Loucy (cell line): ENCODE data around the gene POLR3GL.

Source experiments
- H2AFZ ChIP-seq: fragments of 200-600 bp; sonication (generic); 2 replicates; pipeline ENCODE4 v1.6.0; 2016; ENCODE audit warnings: antibody characterized with exemption, mild to moderate bottlenecking, low read length, moderate library complexity
- H3F3A ChIP-seq: fragments of 200-600 bp; 2 replicates; pipeline ENCODE4 v1.6.0; 2016; ENCODE audit warnings: antibody characterized with exemption, low read depth, mild to moderate bottlenecking
- H3K27me3 ChIP-seq: fragments of 200-600 bp; sonication (generic); 2 replicates; pipeline ENCODE4 v1.6.1; 2014; ENCODE audit warnings: low read length, mild to moderate bottlenecking; ENCODE audit not compliant: insufficient read depth, poor library complexity, severe bottlenecking
- H3K36me3 ChIP-seq: fragments of 200-600 bp; sonication (generic); 2 replicates; pipeline ENCODE4 v1.6.1; 2016; ENCODE audit warnings: low read length; ENCODE audit not compliant: insufficient read depth
- H3K4me1 ChIP-seq: fragments of 200-600 bp; sonication (generic); 2 replicates; pipeline ENCODE4 v1.5.1; 2014; ENCODE audit warnings: low read length, mild to moderate bottlenecking; ENCODE audit not compliant: insufficient read depth, poor library complexity, severe bottlenecking
- H3K4me2 ChIP-seq: fragments of 200-600 bp; sonication (generic); 2 replicates; pipeline ENCODE4 v1.6.0; 2014; ENCODE audit warnings: antibody characterized with exemption, low read length, low read depth, mild to moderate bottlenecking; ENCODE audit not compliant: poor library complexity, severe bottlenecking
- H3K4me3 ChIP-seq: fragments of 200-600 bp; sonication (generic); 2 replicates; pipeline ENCODE4 v1.5.1; 2014; ENCODE audit warnings: low read length, mild to moderate bottlenecking, mixed read lengths; ENCODE audit not compliant: poor library complexity, severe bottlenecking
- H3K79me2 ChIP-seq: fragments of 200-600 bp; sonication (generic); 2 replicates; pipeline ENCODE4 v1.6.1; 2014; ENCODE audit warnings: low read length; ENCODE audit not compliant: insufficient read depth
- H3K9ac ChIP-seq: fragments of 200-600 bp; sonication (generic); 2 replicates; pipeline ENCODE4 v1.6.0; 2014; ENCODE audit warnings: mild to moderate bottlenecking, low read depth, low read length, moderate library complexity; ENCODE audit not compliant: poor library complexity, severe bottlenecking
- H3K9me2 ChIP-seq: fragments of 200-600 bp; sonication (generic); replicated peaks from 2 replicates; pipeline ENCODE4 v1.6.1; 2016; ENCODE audit warnings: low read depth, low read length, mixed read lengths
- H3K9me3 ChIP-seq: fragments of 200-600 bp; sonication (generic); 2 replicates; pipeline ENCODE4 v1.6.1; 2014; ENCODE audit warnings: mild to moderate bottlenecking, antibody characterized with exemption, low read length, low read depth; ENCODE audit not compliant: insufficient read depth
- H4K20me1 ChIP-seq: fragments of 200-600 bp; sonication (generic); 2 replicates; pipeline ENCODE4 v1.6.0; 2014; ENCODE audit warnings: antibody characterized with exemption, low read length, mild to moderate bottlenecking; ENCODE audit not compliant: insufficient read depth, poor library complexity, severe bottlenecking
- EZH2phosphoT487 ChIP-seq: fragments of 200-600 bp; IDR thresholded peaks from 2 replicates; pipeline ENCODE4 v1.6.1; 2018; ENCODE audit warnings: antibody characterized with exemption, mild to moderate bottlenecking, moderate library complexity, borderline replicate concordance
- TF ChIP-seq, protein P1 (sequence below): fragments of 200-600 bp; sonication (generic); conservative IDR thresholded peaks from 2 replicates; pipeline ENCODE4 v1.5.1; 2014; ENCODE audit warnings: mild to moderate bottlenecking, antibody characterized with exemption, low read length

POLR3GL gene

DNA sequence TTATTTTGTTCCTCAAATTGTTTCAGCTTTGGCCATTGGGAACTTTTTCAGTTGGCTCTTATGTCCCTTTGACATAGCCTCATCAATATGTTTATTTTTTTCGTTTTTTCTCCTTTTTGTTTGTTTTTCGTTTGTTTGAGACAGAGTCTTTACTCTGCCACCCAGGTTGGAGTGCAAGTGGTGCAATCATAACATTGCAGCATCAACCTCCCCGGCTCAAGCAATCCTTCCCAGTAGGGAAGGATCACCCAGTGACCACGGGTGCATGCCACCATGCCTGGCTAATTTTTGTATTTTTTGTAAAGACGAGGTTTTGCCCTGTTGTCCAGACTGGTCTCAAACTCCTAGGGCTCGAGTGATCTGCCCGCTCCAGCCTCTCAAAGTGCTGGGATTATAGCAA, 8.1 kb downstream of the POLR3GL start:
- no peak overlapping the region for H3K9ac ChIP-seq
- H3K4me1 ChIP-seq, result peaks cover 7% of the 10 kb centered on the region
- no peak overlapping the region for H3K4me2 ChIP-seq
- H4K20me1 ChIP-seq, result no peaks in the 10 kb centered on the region
- H3K27me3 ChIP-seq, result no peaks in the 10 kb centered on the region
- no peak overlapping the region for H3K4me3 ChIP-seq
- TF ChIP-seq EZH2phosphoT487, result no peak
- TF ChIP-seq, protein P1, sequence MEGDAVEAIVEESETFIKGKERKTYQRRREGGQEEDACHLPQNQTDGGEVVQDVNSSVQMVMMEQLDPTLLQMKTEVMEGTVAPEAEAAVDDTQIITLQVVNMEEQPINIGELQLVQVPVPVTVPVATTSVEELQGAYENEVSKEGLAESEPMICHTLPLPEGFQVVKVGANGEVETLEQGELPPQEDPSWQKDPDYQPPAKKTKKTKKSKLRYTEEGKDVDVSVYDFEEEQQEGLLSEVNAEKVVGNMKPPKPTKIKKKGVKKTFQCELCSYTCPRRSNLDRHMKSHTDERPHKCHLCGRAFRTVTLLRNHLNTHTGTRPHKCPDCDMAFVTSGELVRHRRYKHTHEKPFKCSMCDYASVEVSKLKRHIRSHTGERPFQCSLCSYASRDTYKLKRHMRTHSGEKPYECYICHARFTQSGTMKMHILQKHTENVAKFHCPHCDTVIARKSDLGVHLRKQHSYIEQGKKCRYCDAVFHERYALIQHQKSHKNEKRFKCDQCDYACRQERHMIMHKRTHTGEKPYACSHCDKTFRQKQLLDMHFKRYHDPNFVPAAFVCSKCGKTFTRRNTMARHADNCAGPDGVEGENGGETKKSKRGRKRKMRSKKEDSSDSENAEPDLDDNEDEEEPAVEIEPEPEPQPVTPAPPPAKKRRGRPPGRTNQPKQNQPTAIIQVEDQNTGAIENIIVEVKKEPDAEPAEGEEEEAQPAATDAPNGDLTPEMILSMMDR, result no peak
- peaks cover 1% of the 10 kb centered on the region; the same call in 1 of the 2 replicates for H3K79me2 ChIP-seq
- H3F3A ChIP-seq, result no peaks in the 10 kb centered on the region
- no peaks in the 10 kb centered on the region for H3K9me3 ChIP-seq
- H2AFZ ChIP-seq, result no peak overlapping the region
- H3K36me3 ChIP-seq, result no peaks in the 10 kb centered on the region
- no peaks in the 10 kb centered on the region for H3K9me2 ChIP-seq

DNA sequence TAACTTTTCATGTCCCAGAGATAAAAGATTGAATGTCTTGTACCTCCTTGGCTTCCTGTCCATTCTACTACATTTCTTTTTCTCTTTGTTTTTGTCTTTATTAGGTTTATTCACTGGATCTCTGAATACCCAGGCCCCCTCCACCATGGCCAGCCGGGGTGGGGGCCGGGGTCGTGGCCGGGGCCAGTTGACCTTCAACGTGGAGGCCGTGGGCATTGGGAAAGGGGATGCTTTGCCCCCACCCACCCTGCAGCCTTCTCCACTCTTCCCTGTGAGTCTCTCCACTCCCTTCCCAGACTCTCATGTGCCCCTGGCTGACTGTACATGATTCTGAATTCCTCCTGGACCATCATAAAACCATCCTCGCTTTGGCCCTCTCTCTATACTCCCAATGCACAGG, 10.2 kb downstream of the POLR3GL start:
- no peaks in the 10 kb centered on the region for H3K9me2 ChIP-seq
- H3K27me3 ChIP-seq, result no peaks in the 10 kb centered on the region
- H3K79me2 ChIP-seq, result no peaks in the 10 kb centered on the region
- H3F3A ChIP-seq, result peaks cover 5% of the 10 kb centered on the region; the same call in 1 of the 2 replicates
- H3K4me2 ChIP-seq, result no peak overlapping the region
- no peaks in the 10 kb centered on the region for H3K36me3 ChIP-seq
- H3K4me1 ChIP-seq, result peaks cover 26% of the 10 kb centered on the region
- TF ChIP-seq, protein P1, result no peak
- TF ChIP-seq EZH2phosphoT487, result no peak
- no peak overlapping the region for H2AFZ ChIP-seq
- no peaks in the 10 kb centered on the region for H3K9me3 ChIP-seq
- H4K20me1 ChIP-seq, result no peaks in the 10 kb centered on the region
- H3K4me3 ChIP-seq, result no peak overlapping the region
- no peak overlapping the region for H3K9ac ChIP-seq

DNA sequence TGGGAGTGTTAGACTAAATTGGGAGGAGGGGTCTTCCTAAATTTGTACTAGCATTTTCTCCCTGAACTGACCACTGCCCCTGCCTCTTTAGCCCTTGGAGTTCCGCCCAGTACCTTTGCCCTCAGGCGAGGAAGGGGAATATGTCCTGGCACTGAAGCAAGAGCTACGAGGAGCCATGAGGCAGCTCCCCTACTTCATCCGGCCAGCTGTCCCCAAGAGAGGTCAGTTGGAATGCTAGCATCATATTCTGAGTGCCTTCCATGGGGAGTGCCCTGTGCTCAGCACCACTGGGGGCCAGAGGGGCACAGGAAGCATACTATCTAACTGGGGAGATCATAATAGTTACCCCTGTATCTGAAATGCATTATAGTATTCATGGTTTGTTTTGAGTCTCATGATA, 10.7 kb downstream of the POLR3GL start:
- Histone ChIP-seq H3F3A (peaks cover 9% of the 10 kb centered on the region; the same call in 1 of the 2 replicates), H2AFZ (no peak overlapping the region), H3K36me3 (no peaks in the 10 kb centered on the region), H3K4me2 (no peak overlapping the region), H3K27me3 (no peaks in the 10 kb centered on the region), H3K4me1 (peaks cover 31% of the 10 kb centered on the region), H3K4me3 (no peak overlapping the region), H3K79me2 (no peaks in the 10 kb centered on the region), H4K20me1 (no peaks in the 10 kb centered on the region), H3K9ac (no peak overlapping the region), H3K9me2 (no peaks in the 10 kb centered on the region), H3K9me3 (no peaks in the 10 kb centered on the region)
- TF ChIP-seq EZH2phosphoT487, result no peak
- TF ChIP-seq, protein P1, result no peak
